Kidney glomerular epithelial cell (primary cell): ENCODE results near the gene CLDN22.
"Not testable (repeated sequence)": the region's sequence is repeated elsewhere in the genome, so short reads cannot be mapped to it uniquely, and the experiment has no call there.

Experiments
- DNase-seq: peaks from one replicate; lab custom pipeline; 2025; lab: John Stamatoyannopoulos, UW

CLDN22 gene

DNA sequence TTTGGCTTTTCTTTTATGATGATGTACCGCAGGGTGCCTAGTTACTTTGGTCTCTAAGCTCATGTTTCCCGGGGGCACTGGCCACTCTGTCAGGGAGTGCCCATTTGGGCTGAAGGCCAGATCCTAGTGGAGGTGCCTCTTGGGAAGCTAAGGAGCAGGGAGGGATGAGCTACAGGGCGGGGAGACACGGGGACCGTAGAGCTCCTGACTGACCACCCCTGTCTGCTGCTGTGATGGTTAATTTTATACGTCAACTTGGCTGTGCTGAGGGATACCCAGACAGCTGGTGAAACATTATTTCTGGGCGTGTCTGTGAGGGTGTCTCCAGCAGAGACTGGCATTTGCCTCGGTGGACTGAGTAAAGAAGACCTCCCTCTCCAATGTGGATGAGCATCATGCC, 27.1 kb upstream of the CLDN22 start:
- no peak for DNase-seq

DNA sequence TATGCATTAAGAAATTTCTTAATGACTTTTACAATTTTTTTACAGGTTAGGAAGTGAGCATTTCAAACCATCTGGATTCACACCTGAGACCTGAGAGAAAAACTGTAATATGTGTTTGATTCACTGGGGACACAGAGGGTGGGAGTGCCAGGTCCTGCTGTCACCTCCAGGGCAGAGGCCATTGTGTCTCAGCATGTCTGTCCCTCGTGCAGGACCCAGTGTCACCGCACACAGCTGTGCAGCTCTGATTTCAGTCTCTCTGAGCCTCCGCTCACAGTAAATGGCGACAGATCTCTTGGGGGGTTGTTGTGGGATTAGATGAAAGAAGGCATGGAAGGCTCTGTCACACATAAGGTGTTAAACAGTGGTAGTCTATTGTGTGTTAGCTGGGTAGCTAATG, 25.2 kb upstream of the CLDN22 start:
- no peak for DNase-seq

DNA sequence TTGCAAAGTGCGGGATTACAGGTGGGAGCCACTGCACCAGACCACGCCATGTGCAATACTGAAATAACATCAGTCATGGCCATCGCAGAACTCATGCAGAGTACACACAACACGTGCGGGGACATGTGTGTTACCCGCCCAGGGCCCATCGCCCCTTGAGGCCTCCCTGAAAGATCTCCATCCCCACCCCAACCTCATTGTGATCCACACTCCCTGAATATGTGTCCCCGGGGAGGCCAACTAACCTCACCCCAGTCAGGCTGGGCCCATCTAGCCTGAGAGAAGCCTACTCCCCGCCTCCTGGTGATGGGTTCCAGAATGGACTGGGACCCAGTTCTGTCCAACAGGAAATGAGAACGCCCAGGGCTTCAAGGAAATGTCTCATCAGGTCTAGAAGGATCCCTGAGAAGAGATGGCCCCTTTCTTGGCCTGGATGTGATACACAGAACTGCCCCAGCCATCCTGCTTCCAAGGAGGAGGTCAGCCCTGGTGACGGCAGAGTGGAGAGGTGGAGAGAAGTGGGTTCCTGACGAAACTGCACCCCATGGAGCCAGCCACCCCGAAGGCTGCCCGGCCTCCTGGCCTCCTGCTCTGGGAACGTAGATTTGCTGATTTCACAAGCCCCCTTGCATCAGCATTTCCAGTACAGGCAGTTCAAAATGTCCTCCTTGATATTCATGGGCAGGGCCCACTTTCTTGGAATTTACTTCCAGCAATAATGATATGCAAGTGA, 24.6 kb upstream of the CLDN22 start:
- DNase-seq = no peak

DNA sequence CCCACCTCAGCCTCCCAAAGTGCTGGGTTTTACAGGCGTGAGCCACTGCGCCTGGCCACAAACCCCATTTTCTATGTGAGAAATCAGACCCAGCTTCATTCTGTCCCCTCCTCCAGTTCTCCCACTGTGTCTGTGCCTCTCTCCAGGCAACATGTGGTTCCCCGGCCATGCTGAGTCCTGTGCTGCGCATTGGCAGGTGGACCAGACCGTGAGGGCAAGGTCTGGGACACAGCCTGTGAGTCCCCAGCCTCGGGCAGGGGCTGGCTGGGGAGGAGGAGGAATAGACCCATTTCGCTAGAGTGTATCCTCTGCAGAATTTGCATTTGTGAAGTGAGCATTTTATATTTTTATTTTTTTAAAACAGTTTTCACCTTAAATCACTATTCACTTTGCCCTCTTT, 23.7 kb upstream of the CLDN22 start:
- no peak for DNase-seq

DNA sequence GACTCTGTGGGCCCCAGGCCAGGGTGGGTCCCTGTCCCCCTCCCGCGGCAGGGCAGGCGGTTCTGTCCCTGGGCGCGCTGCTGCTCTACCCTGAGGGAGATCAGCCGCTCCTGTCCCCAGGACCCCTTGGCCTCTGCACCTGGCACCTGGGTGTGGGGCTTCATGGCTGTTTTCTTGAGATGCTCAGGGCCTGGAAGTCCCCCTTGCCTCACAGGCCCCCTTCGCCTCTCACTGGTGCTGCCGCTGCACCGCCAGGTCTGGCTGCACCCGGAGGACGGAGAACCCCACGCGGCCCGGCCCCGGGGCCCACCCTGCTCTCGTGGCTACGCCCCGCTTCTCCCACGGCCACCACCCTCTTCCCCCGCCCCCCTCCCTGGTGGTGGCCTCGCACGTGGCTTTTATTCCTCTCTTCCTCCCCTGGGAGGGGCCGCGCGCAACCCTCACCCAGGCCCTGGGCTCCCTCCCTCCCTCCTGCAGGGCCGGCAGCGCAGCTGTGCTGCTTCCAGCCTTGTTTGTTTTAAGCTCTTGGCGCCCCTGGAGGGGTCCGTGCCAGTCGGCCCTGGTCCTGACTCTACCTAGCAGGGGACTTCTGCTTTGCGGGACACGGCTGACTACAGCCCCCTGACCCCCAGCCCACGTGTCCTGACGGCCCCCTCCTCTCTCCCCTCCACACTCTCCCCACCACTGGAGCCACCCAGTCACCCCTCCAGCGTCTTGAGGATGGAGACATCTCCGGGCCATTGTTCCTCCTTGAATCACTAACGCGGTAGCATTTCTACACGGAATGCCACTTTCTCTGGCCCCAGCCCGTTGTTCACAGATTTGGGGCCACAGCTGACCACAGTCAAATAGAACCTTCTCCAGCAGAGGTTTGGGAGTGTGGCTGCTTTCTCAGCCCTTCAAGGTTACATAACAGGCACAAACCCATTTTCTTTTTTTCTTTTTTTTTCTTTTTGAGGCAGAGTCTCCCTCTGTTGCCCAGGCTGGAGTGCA, 22.8 kb upstream of the CLDN22 start:
- no peak for DNase-seq

DNA sequence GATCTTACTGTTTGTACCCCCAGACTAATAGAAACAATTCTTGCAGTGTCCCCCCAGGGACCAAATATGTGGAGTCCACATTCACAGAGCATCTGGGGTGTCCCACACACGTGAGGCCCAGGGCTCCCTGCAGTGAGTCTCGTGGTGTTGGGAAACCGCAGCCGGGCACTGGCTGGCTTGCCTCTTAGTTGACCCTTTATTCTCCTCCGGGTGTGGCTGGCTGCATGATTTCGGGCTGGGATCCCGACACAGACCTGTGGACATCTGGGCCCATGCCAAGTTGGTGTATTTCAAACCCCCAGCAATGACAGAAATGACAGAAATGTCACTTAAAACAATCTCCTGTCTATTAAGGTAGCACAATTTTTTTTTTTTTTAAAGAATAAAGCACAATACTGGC, 17.8 kb upstream of the CLDN22 start:
- DNase-seq = no peak

DNA sequence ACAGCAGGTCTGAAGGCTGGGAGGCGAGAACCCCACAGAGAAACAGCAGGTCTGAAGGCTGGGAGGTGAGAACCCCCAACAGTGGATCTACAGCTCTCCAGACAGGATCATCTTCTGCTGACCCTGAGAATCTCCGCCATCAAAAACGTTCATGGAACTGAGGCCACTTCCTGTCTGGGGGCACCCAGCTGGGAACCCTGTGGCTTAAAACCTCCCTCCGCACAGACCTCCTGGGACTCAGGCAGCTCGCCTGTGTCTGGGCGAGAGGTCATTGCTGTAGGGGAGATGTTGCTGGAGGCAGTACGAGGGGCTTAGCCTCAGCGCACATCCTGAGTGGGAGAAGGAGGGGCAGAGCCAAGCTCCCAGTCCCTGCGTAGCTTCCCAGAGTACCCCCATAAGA, 17.3 kb upstream of the CLDN22 start:
- no peak for DNase-seq

DNA sequence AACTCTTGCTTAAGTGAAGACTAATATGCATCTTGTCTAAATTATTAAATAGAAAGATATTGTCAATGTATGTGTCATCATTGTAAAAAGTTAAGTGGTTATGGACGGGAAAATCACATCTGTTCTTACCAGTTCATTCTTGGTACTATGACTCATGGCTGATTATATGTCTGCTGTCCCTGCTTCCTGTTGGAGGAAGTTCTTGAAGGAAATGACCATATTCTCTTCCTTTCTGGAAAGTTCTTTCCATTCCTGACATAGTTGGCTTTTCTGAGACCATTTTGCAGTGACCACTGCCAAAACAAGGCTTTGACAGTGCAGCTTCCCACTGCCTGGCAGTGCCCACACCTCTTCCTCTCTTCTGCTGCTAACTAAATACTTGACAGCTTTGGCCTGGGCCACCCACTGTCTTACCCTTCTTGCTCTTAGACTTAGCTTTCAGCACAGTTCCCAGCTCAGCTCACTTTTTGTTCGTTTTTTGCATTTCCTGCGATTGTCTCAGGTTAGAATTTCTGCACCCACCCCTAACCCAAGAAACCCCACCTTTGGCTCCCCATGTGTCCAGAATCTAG, 15.4 kb upstream of the CLDN22 start:
- DNase-seq = peak; percentile 28

DNA sequence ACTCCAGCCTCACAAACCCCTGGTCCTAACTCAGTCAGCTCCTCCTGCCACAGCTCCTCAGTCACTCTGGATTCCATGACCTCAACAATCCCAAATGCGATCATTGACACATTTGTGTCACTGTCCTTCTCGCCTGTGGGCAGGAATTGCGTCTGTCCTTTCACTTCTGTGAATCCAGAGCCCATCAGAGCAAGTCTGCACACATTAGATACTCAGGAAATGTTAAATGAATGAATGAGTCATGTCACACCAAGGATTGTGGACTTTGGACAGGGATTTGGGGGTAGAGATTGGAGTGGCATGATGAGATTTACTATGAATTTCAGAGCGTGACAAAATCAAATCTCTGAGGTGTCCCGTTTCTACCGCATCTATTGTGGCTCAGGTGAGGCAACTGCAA, 13.9 kb upstream of the CLDN22 start:
- peak; percentile 10 for DNase-seq

DNA sequence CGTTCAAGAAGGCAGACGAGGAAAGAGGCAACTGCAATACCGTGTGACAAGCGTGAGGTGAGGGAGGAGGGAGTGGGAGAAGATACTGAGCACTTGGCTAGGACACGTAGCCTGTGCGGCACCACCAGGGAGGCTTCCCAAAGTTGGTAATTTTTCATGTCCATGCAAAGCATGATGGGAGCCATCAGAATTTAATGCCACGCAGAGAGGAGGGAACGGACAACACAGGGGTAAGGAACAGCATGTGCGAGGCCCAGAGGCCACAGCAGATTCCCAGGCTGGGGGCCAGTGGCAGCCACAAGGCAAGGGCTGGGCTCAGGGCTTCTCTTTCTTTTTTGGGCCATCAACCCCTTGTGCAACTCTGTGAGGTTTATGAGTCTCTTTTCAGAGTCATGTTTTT, 13.1 kb upstream of the CLDN22 start:
- no peak for DNase-seq

DNA sequence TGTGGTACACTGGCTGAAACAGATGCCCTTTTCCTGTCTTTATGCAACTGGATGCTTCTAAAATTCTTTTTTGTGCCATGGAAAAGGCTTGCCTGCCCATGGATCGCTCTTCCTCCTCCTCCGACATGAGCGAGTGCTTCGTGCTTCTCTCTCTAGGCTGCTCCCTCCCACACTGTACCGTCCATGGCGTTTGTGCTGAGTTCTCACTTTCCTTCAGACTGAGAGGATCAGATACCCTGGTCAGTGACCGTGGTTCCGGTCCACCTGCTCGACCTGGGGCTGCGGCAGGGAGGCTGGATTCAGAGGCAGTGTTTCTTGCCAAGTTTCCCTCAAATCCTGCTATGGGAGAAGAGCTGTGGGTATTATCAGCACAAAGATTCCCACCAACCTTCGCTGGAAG, 12.4 kb upstream of the CLDN22 start:
- DNase-seq = no peak

DNA sequence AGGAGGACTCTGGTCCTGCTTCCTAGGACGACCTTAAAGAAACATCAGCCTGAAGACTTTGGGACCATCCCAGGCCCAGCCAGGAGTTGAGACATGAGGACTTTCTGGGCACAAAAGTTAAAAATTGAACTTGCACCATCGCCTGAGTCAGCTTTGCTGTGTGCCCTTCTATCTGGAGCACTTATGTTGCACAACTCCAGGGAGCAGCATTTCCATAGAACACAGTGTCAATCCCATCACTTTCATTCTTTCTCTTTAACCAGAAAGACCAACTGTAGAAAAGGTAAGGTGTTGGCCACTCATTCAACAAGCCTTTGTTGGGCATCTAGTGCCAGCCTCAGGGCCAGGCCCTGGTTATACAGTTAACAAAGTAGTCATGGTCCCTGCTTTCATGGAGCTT, 10.8 kb upstream of the CLDN22 start:
- no peak for DNase-seq

DNA sequence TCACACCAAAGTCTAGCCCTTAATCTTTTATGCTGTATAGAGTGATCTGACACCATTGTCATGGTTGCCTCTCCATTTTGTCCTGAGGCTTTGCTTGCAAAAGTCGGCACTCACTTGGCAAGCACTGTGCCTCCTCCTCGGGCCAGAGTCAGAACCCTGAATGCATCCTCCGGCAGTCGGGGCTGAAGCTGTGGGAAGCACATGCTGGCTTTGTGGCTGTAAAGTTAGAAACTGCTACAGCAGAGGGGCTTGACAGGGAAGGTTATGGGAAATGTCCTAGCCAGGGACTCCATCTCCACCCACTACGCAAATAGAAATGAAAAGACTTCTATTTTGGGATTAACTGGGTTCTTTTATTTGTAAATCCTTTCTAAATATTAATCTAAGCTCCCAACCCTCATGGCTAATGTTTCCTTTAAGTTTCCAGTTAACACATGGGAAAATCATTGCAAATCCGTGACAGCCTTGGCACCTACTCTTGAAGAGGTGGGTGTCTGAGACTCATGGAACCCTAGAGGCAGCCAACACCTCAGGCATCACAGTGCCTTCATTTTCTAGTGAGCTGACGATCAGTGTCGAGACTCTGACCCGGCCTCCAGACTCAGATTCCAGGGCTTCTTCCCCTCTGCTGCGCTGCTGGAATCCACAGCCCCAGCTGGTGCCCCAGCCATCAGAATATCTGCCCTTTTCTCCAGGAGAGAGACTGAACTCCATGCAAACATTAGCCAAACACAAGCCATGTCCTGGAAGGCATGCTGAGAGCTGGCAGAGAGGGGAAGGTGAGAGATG, 10.1 kb upstream of the CLDN22 start:
- DNase-seq = no peak

DNA sequence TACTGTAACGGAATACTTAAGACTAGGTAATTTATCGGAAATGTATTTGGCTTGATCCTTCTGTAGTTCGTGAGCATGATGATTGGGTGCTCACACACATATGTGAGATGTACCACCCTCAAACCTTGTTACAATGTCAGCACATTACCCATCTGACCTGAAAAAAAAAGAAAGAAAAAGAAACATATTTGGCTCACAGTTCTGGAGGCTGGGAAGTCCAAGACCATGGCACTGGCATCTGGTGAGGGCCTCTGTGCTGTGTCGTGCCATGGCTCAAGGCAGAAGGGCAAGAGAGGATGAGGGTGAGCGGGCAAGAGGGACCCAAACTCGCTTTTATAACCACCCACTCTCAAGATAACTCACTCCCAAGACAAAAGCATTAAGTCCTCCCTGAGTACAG, 9.2 kb upstream of the CLDN22 start:
- DNase-seq = no peak

DNA sequence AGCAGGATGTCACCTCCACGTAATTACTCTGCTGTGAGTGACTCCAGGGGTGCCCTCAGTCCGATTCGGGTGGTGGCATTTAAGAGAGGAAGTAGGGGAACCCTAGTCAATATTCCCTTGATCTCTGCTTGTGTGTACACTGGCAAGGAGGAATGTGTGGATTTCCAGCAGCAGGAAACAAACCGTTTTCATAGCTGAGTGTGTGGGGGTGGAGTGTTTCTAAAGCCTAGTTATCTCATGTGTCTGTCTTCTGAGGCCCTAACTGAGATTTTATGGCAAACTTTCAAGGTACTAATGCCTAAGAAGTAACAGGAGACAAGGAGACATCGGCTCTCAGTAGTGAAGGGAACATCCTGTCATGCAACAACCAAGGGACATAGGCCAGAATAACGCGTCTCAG, 8.8 kb upstream of the CLDN22 start:
- no peak for DNase-seq

DNA sequence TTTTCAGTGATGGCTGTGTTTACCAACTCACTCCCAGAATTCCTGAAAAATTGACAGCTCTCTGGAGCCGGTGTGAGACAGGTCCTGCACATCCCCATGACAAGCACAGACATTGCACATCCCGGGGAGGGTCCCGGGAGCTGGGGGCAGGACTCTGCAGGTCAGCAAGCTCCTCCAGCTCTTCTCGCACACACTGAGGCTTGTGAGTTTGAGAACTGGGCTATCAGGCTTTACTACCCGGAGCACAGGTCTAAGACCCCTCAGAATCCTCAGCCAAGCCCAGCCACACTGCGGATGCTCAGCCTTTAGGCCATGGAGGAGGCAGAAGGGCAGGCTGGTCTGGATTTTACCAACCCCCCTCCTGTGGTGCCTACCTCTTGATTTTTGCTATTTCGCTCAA, 7.8 kb upstream of the CLDN22 start:
- no peak for DNase-seq

DNA sequence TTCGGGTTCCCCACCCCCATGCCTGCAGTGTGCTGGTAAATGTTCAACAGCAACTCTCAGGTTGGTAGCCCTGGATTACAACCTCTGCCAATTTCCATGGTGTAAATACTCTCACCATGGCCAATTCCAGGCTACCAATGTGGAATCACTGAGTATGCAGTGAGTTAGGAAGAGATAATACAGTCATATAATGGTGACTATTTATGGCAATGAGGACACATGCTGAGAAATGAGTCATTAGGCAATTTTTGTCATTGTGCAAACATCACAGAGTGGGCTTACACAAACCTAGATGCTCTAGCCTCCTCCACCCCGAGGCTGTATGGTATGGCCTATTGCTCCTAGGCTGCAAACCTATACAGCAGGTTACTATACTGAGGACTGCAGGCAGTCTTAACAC, 6.8 kb upstream of the CLDN22 start:
- no peak for DNase-seq

DNA sequence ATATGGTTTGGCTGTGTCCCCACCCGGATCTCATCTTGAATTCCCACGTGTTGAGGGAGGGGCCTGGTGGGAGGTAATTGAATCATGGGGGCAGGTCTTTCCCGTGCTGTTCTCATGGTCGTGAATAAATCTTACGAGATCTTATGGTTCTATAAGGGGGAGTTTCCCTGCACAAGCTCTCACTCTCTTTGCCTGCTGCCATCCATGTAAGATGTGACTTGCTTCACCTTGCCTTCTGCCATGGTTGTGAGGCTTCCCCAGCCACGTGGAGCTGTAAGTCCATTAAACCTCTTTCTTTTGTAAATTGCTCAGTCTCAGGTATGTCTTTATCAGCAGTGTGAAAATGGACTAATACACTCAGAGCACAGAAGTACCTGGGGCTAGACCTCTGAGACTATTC, 6.3 kb upstream of the CLDN22 start:
- not testable (repeated sequence) for DNase-seq

DNA sequence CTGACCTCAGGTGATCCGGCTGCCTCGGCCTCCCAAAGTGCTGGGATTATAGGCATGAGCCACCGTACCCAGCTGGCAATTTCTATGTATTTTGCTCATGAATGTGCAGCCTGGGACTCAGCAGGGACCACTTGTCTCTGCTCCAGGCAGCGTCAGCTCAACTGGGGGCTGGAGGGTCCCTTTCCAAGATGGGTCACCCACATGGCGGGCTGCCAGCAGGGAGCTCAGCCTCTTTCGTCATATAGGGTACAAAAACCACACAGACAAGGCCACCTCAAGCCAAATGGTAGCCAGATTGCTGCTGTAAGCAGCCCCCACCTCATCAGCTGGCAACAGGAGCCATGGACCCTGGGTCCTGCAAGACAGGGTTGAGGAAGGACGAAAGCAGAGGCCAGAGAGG, 4.5 kb upstream of the CLDN22 start:
- no peak for DNase-seq

DNA sequence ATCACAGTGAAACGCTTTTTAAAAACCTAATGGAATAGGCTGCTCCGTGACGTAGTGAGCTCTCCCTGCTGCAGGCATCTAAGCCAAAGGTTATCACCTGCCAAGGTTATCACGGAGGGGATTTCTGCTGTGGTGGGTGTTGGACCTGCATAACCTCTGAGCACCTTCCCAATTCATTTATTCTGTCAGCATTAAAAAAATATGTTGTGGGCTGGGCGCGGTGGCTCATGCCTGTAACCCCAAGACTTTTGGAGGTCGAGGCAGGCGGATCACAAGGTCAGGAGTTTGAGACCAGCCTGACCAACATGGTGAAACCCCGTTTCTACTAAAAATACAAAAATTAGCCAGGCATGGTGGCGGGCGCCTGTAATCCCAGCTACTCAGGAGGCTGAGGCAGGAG, 4.0 kb upstream of the CLDN22 start:
- not testable (repeated sequence) for DNase-seq

DNA sequence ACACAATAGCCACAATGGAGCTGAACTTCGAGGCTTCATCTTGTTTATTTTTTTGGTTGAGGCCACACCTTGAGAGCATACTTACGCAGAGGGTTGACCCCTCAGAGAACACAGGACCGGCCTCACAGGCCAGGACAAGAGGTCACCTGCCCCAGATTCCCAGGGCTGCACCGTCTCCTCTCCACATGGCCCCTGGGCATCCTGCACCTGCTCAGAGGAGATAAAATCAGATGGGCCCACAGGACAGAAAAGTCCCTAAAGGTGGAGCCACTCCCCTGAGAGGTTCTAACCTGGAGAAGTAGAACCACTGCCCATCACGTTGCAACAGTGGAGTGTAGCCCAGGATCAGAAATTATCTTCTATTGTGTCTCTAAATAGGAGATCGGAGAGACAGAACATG, 3.2 kb upstream of the CLDN22 start:
- DNase-seq = no peak

DNA sequence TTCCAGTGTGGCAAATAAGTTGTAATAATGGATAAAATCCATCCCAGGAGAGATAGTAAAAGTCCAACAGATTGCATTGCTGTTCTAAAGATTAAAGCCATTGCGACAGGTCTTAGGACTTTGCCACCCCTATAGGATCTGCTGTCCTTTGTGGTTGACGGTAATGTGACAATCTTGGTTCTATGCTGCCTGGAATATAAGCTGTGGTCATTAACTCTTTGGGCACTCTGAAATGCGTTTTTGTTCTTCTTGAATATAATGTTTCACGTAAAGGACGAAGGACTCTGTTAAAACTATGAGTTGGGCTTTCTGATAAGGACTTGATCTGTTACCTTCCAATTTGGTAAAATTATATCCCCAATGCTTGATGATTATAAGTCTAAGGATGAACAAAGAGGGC, 2.2 kb upstream of the CLDN22 start, which contains the start of gene CLDN24:
CLDN24 (minus strand) TSS at position 101 of the 400 bp plus-strand sequence; CDS start at position 101, 0 bp downstream.
- no peak for DNase-seq
